HG03378 (cell line): ENCODE results near the gene ADORA1.

Experiments used
- ATAC-seq: cut with Tn5 transposase; IDR thresholded peaks from one replicate; pipeline ENCODE4 v1.9.1; 2021; ENCODE audit warnings: mild to moderate bottlenecking, moderate library complexity; ENCODE audit not compliant: unreplicated experiment

The ADORA1 gene

GRCh38 chr1:203210350-203210749 is 82.8 kb downstream of the ADORA1 start:
- no peak for ATAC-seq

- no peak for ATAC-seq
Measured at GRCh38 chr1:203210988-203211387, 83.5 kb downstream of the ADORA1 start.

- no peak for ATAC-seq
Measured at GRCh38 chr1:203211812-203212211, 84.3 kb downstream of the ADORA1 start.

- no peak for ATAC-seq
Measured at GRCh38 chr1:203213126-203213525, 85.6 kb downstream of the ADORA1 start.

- ATAC-seq, result no peak
Measured at GRCh38 chr1:203214871-203215270, 87.3 kb downstream of the ADORA1 start.

- ATAC-seq, result no peak
Measured at GRCh38 chr1:203215573-203215972, 88.0 kb downstream of the ADORA1 start.

GRCh38 chr1:203216274-203217138 is 89.0 kb downstream of the ADORA1 start:
- no peak for ATAC-seq
